GM18868 (cell line): ENCODE data around the gene DNAJC16.

Experiments used
- ATAC-seq: cut with Tn5 transposase; IDR thresholded peaks from one replicate; pipeline ENCODE4 v1.9.1; 2021; ENCODE audit warnings: mild to moderate bottlenecking, moderate library complexity; ENCODE audit not compliant: unreplicated experiment

Gene DNAJC16

GRCh38 chr1:15618655-15619525 lies 92.2 kb downstream of the DNAJC16 start:
- no peak for ATAC-seq

GRCh38 chr1:15620155-15620545 lies 93.5 kb downstream of the DNAJC16 start:
- ATAC-seq = no peak

GRCh38 chr1:15620902-15621682 lies 94.4 kb downstream of the DNAJC16 start:
- ATAC-seq = no peak

GRCh38 chr1:15621975-15622374 lies 95.3 kb downstream of the DNAJC16 start:
- ATAC-seq = no peak

- ATAC-seq = no peak
Observed at GRCh38 chr1:15622712-15623373, 96.2 kb downstream of the DNAJC16 start.

- no peak for ATAC-seq
Observed at GRCh38 chr1:15623435-15623834, 96.8 kb downstream of the DNAJC16 start.

- ATAC-seq = no peak
Observed at GRCh38 chr1:15624133-15624714, 97.6 kb downstream of the DNAJC16 start.

GRCh38 chr1:15625056-15625917 lies 98.6 kb downstream of the DNAJC16 start:
- no peak for ATAC-seq
